HG03025 (cell line): ENCODE data around the gene SERINC1.
A peak's percentile ranks its signal among the peaks of the same experiment; 100 is the strongest.

Experiments
- ATAC-seq: cut with Tn5 transposase; IDR thresholded peaks from one replicate; pipeline ENCODE4 v1.9.1; 2021; ENCODE audit warnings: mild to moderate bottlenecking, moderate library complexity; ENCODE audit not compliant: unreplicated experiment, low FRiP score

SERINC1 gene

DNA sequence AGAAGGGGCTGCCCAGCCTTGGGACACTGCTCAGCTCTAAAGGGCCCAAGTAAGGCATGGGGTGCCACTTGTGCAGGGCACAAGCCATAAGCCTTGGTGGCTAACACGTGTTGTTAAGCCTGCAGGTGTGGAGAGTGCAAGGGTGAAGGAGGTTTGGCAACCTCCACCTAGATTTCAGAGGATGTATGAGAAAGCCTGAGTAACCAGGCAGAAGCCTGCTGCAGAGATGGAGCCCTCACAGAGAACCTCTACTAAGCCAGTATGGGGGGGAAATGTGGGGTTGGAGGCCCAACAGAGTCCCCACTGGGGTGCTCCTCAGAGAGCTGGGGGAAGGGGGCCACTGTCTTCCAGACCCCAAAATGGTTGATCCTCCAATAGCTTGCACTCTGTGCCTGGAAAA lies 32.6 kb downstream of the SERINC1 start:
- ATAC-seq: no peak

DNA sequence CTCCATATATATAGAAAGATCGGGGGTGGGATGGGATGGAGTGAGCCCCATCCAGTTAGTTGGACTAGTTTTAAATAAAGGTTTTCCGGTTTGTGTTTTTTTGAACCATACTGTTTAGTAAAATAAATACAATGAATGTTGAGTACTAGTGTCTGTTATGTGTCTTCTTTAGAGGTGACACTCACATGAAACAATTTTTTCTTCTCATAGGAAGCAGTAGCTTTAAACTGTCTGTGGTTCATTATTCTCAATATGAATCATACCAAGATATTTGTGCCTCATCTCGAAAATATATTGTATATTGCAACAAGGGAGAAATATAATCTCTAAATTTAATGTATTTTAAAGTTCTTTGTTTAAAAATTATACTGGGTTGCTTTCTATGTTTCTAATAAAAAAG lies 38.8 kb downstream of the SERINC1 start:
- no peak for ATAC-seq

- ATAC-seq: no peak
Observed at GRCh38 chr6:122431780-122432179, 39.8 kb downstream of the SERINC1 start.

DNA sequence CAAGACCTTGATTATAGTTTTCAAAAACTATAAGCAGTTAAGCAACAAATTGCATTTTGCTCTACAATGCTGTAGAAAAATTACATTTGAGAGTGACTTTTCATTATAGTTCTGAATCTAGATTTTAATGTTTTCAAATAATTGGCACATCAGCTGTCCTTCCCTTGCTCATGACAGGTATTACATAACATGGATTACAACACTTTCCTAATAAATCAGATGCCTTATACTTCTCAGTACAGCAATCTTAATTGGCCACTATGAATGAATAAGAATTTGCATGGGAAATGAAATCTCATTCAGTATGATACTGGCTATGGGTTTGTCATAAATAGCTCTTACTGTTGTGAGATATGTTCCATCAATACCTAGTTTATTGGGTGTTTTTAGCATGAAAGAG lies 42.3 kb downstream of the SERINC1 start:
- ATAC-seq: no peak

- no peak for ATAC-seq
Observed at GRCh38 chr6:122428781-122429180, 42.8 kb downstream of the SERINC1 start.

DNA sequence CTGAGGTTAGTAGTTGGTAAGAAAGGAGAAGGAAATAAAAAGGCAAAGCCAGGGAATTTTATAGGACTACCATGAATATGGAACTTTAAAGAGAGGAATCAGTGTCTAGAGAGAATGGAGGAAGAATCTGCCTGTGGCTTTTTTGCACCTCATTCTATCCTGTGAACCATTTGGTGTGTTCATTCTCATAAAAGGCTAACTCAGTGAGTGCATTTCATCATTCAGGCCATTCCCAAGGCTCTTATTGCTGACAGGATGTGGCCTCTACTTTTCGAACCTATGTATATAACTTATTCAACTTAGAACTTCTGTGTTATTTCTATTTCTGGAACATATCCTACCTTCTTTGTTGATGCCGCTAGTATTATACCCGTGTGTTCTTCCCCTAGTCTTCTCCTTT lies 45.0 kb downstream of the SERINC1 start:
- no peak for ATAC-seq

- ATAC-seq: no peak
Observed at GRCh38 chr6:122423734-122424133, 47.9 kb downstream of the SERINC1 start.

GRCh38 chr6:122422614-122423267 lies 48.9 kb downstream of the SERINC1 start:
- ATAC-seq: peak; percentile 85

DNA sequence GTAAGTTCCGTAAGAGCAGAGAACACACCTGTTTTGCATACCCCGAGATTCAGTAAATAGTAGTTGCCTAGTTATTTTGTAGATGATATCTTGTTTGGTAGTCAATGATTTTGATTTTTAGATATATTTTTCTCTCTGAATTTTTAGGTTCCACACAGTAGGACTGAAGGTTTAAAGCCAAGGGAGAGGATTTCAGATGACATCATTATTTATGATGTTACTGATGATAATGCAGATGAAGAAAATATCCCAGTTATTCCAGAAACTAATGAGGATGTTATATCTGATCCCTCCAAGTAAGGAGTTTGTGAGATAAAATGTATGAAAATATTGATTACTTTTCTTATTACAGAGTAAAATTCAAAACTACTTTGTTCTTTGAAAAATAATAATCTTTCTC lies 49.6 kb downstream of the SERINC1 start:
- no peak for ATAC-seq

DNA sequence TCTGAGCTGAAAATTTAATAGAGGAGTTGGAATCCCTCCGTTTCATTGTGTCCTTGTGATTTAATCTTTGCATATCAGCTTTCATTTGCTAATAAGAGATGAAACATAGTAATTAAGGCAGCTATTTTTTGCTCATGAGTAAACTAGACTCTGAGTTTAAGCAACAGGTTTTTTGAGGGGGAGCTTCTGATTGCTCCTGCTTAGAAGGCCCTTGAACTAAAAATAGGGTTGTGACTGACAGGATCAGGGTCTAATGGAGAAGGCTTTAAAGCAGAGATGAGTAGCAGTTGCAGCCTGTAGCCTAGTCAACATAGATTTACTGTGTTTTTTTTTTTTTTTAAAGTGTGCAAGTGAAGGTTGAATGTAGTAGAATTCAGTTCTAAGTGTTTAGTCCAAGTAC lies 54.8 kb downstream of the SERINC1 start:
- ATAC-seq: no peak

- ATAC-seq: no peak
Observed at GRCh38 chr6:122412001-122412400, 59.6 kb downstream of the SERINC1 start.

GRCh38 chr6:122408702-122409458 lies 62.7 kb downstream of the SERINC1 start:
- ATAC-seq: no peak

GRCh38 chr6:122408240-122408639 lies 63.4 kb downstream of the SERINC1 start:
- ATAC-seq: no peak

- no peak for ATAC-seq
Observed at GRCh38 chr6:122407712-122408111, 63.9 kb downstream of the SERINC1 start.

DNA sequence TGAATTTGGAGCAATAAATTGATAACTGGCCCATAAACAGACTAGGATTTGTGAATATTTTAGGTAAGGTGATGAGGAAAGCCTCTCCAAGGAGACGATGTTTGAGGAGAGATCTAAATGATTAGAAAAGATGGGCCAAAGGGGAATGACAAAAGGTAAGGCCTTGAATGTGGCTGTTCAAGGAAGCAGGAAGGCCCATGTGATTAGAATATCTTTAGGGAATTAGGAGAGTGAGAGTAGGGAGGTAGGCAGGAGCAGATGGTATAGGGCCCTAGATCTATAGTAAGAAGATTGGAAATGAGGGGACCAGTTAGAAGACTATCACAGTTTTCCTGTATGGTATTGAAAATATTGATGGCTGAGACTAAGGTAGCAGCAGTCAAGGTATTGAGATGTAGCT lies 65.4 kb downstream of the SERINC1 start:
- ATAC-seq: no peak

DNA sequence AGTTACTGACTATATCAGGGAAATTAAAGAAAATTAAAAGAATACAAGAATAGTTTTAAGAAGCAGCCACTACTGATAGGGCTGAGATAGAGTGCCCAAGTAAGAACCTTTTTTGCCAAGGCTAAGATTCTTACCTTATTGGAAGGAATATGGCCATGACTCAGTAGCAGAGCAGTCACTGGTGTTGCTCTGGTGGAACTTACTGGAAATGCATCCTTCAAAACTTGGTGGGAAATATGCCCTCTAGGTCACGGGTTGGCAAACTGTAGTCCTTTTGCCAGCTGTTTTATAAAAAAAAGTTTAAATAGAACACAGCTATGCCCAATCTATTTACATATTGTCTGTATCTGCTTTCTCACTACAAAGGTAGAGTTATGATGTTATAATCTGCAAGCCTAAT lies 66.2 kb downstream of the SERINC1 start:
- ATAC-seq: no peak

- ATAC-seq: no peak
Observed at GRCh38 chr6:122404444-122404843, 67.2 kb downstream of the SERINC1 start.

GRCh38 chr6:122401104-122401503 lies 70.5 kb downstream of the SERINC1 start:
- no peak for ATAC-seq

GRCh38 chr6:122400462-122401089 lies 71.0 kb downstream of the SERINC1 start:
- ATAC-seq: no peak

GRCh38 chr6:122400121-122400450 lies 71.5 kb downstream of the SERINC1 start:
- peak; percentile 9 for ATAC-seq

GRCh38 chr6:122399348-122400120 lies 72.1 kb downstream of the SERINC1 start, which contains the start of gene HSF2:
TSS of gene HSF2 (plus strand) at chr6:122399652. CDS start at chr6:122399738, 86 bp downstream.
- ATAC-seq: peak; percentile 99
